Fibroblast of skin of abdomen (primary cell): ENCODE results near the gene DYTN.
A peak's percentile ranks its signal among the peaks of the same experiment; 100 is the strongest.

Experiments
- DNase-seq: peaks from one replicate; pipeline ENCODE4 v3.0.0-alpha.2; 2013

DYTN gene

GRCh38 chr2:206698811-206699210 is 19.4 kb downstream of the DYTN start:
- DNase-seq, result no peak

GRCh38 chr2:206696910-206697309 is 21.3 kb downstream of the DYTN start:
- no peak for DNase-seq

GRCh38 chr2:206693399-206694137 is 24.6 kb downstream of the DYTN start:
- DNase-seq, result peak; percentile 51

GRCh38 chr2:206692971-206693370 is 25.2 kb downstream of the DYTN start:
- no peak for DNase-seq

- no peak for DNase-seq
These were observed 29.2 kb downstream of the DYTN start for GRCh38 chr2:206688990-206689389.

- no peak for DNase-seq
These were observed 29.7 kb downstream of the DYTN start for GRCh38 chr2:206688453-206688852.

GRCh38 chr2:206683546-206683945 is 34.6 kb downstream of the DYTN start:
- no peak for DNase-seq

- DNase-seq, result no peak
These were observed 47.5 kb downstream of the DYTN start for GRCh38 chr2:206670531-206671319.

GRCh38 chr2:206665251-206665650 is 52.9 kb downstream of the DYTN start:
- DNase-seq, result no peak

- DNase-seq, result no peak
These were observed 61.1 kb downstream of the DYTN start for GRCh38 chr2:206657087-206657486.

- DNase-seq, result peak; percentile 18
These were observed 70.2 kb downstream of the DYTN start for GRCh38 chr2:206647985-206648384.

- DNase-seq, result peak; percentile 58
These were observed 75.8 kb downstream of the DYTN start, which contains the start of gene FAM237A for GRCh38 chr2:206642075-206643025. TSS of gene FAM237A (plus strand) at chr2:206642487. CDS start at chr2:206644237, 1,750 bp downstream.

- no peak for DNase-seq
These were observed 77.0 kb downstream of the DYTN start for GRCh38 chr2:206641226-206641625.

GRCh38 chr2:206639636-206640035 is 78.6 kb downstream of the DYTN start:
- DNase-seq, result no peak

- DNase-seq, result no peak
These were observed 83.2 kb downstream of the DYTN start for GRCh38 chr2:206635015-206635414.

GRCh38 chr2:206631340-206631739 is 86.9 kb downstream of the DYTN start:
- no peak for DNase-seq

- DNase-seq, result no peak
These were observed 90.6 kb downstream of the DYTN start for GRCh38 chr2:206627632-206628031.

GRCh38 chr2:206626108-206626507 is 92.1 kb downstream of the DYTN start:
- DNase-seq, result no peak

- DNase-seq, result no peak
These were observed 99.2 kb downstream of the DYTN start for GRCh38 chr2:206619011-206619410.

GRCh38 chr2:206616151-206616550 is 102.0 kb downstream of the DYTN start:
- no peak for DNase-seq

- no peak for DNase-seq
These were observed 102.6 kb downstream of the DYTN start for GRCh38 chr2:206615417-206616089.

- DNase-seq, result peak; percentile 4
These were observed 103.4 kb downstream of the DYTN start for GRCh38 chr2:206614811-206615210.
